SK-N-SH treated with all-trans-retinoic acid at 6 μM for 48 hours (cell line): Measurements from ENCODE around the gene PUM2.

Experiments used
- ATAC-seq: fragments of 200-7000 bp; cut with Tn5 transposase; 3 replicates; pipeline ENCODE4 v1.9.1; 2020; ENCODE audit warnings: mild to moderate bottlenecking, moderate library complexity
- ARNTL ChIP-seq: fragments of 450-650 bp; formaldehyde crosslinking; IDR thresholded peaks from 2 replicates; pipeline ENCODE4 v1.5.0; 2020; ENCODE audit warnings: low read depth, mild to moderate bottlenecking, moderate library complexity, borderline replicate concordance
- BACH2 ChIP-seq: fragments of 250-450 bp; sonication (Bioruptor Pico); IDR thresholded peaks from 2 replicates; pipeline ENCODE4 v1.9.0; 2021; ENCODE audit warnings: mild to moderate bottlenecking, borderline replicate concordance
- CSDC2 ChIP-seq: fragments of 250-450 bp; sonication (Bioruptor Pico); IDR thresholded peaks from 2 replicates; pipeline ENCODE4 v1.5.0; 2020; ENCODE audit warnings: mild to moderate bottlenecking, moderate library complexity
- ESRRG ChIP-seq: fragments of 250-450 bp; sonication (Bioruptor Pico); IDR thresholded peaks from 2 replicates; pipeline ENCODE4 v1.6.1; 2021; ENCODE audit warnings: mild to moderate bottlenecking
- GLIS3 ChIP-seq: fragments of 250-450 bp; sonication (Bioruptor Pico); IDR thresholded peaks from 2 replicates; pipeline ENCODE4 v1.5.0; 2020; ENCODE audit warnings: mild to moderate bottlenecking, moderate library complexity
- OSR1 ChIP-seq: fragments of 250-450 bp; sonication (Bioruptor Pico); IDR thresholded peaks from 2 replicates; pipeline ENCODE4 v1.8.0; 2022; ENCODE audit warnings: moderate library complexity, mild to moderate bottlenecking, inconsistent platforms
- PATZ1 ChIP-seq: fragments of 250-450 bp; sonication (Bioruptor Pico); IDR thresholded peaks from 2 replicates; pipeline ENCODE4 v1.8.0; 2020; ENCODE audit warnings: mild to moderate bottlenecking, moderate library complexity, borderline replicate concordance
- POU6F1 ChIP-seq: fragments of 250-450 bp; sonication (Bioruptor Pico); IDR thresholded peaks from 2 replicates; pipeline ENCODE4 v1.8.0; 2021; ENCODE audit warnings: low read depth, mild to moderate bottlenecking, moderate library complexity, borderline replicate concordance
- RARB ChIP-seq: fragments of 250-450 bp; sonication (Bioruptor Pico); IDR thresholded peaks from 2 replicates; pipeline ENCODE4 v1.8.0; 2021; ENCODE audit warnings: mild to moderate bottlenecking, moderate library complexity
- SNAI2 ChIP-seq: fragments of 250-450 bp; sonication (Bioruptor Pico); IDR thresholded peaks from 2 replicates; pipeline ENCODE4 v1.5.0; 2020; ENCODE audit warnings: mild to moderate bottlenecking, moderate library complexity
- TCF4 ChIP-seq: fragments of 250-450 bp; sonication (Bioruptor Pico); IDR thresholded peaks from 2 replicates; pipeline ENCODE4 v1.8.0; 2021; ENCODE audit warnings: mild to moderate bottlenecking, moderate library complexity, borderline replicate concordance
- TOX ChIP-seq: fragments of 250-450 bp; sonication (Bioruptor Pico); IDR thresholded peaks from 2 replicates; pipeline ENCODE4 v1.8.0; 2021; ENCODE audit warnings: mild to moderate bottlenecking, moderate library complexity, borderline replicate concordance
- TSHZ2 ChIP-seq: fragments of 250-450 bp; sonication (Bioruptor Pico); IDR thresholded peaks from 2 replicates; pipeline ENCODE4 v1.5.0; 2020; ENCODE audit warnings: mild to moderate bottlenecking, moderate library complexity
- ZC3H10 ChIP-seq: fragments of 250-450 bp; sonication (Bioruptor Pico); IDR thresholded peaks from 2 replicates; pipeline ENCODE4 v1.5.1; 2021; ENCODE audit warnings: mild to moderate bottlenecking, moderate library complexity
- ZFP3 ChIP-seq: fragments of 250-450 bp; sonication (Bioruptor Pico); IDR thresholded peaks from 2 replicates; pipeline ENCODE4 v1.5.0; 2020; ENCODE audit warnings: mild to moderate bottlenecking, moderate library complexity
- ZFP30 ChIP-seq: fragments of 450-650 bp; formaldehyde crosslinking; IDR thresholded peaks from 2 replicates; pipeline ENCODE4 v1.5.0; 2022; ENCODE audit warnings: mild to moderate bottlenecking, moderate library complexity
- ZNF565 ChIP-seq: fragments of 450-650 bp; formaldehyde crosslinking; conservative IDR thresholded peaks from 2 replicates; pipeline ENCODE4 v1.5.0; 2020; ENCODE audit warnings: low read depth, mild to moderate bottlenecking, moderate library complexity
- ZNF70 ChIP-seq: fragments of 450-650 bp; formaldehyde crosslinking; IDR thresholded peaks from 2 replicates; pipeline ENCODE4 v1.5.0; 2020; ENCODE audit warnings: mild to moderate bottlenecking, moderate library complexity
- ZNF8 ChIP-seq: fragments of 450-650 bp; formaldehyde crosslinking; IDR thresholded peaks from 2 replicates; pipeline ENCODE4 v1.5.0; 2020; ENCODE audit warnings: mild to moderate bottlenecking, moderate library complexity
- TF ChIP-seq, protein P1 (sequence below): fragments of 250-450 bp; sonication (Bioruptor Pico); IDR thresholded peaks from 2 replicates; pipeline ENCODE4 v1.5.1; 2020; ENCODE audit warnings: low read depth, mild to moderate bottlenecking, moderate library complexity
- TF ChIP-seq, protein P2 (sequence below): fragments of 250-450 bp; sonication (Bioruptor Pico); IDR thresholded peaks from 2 replicates; pipeline ENCODE4 v1.5.1; 2021; ENCODE audit warnings: mild to moderate bottlenecking, moderate library complexity

The PUM2 gene

DNA sequence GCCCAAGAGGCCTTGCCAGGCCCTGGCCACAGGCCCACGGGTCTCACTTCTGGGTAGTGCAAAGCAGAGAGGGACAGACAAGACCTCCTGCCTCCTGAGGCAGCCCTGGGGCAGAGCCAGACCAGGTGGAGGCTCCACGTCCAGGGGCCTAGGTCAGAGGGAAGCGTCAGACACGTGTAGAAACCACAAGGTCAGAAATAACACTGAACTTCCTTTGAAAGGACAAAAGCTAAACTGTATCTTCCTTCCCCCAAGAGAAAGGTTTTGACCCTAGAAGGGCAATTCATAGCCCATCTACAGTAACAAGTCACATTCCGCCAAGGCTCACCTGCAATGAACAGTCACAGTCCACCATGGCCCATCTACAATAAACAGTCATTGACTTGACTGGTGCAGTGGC lies 143.6 kb downstream of the PUM2 start:
- TF ChIP-seq ZFP3 (CRISPR knock-in tag): no peak
- TF ChIP-seq, protein P1, sequence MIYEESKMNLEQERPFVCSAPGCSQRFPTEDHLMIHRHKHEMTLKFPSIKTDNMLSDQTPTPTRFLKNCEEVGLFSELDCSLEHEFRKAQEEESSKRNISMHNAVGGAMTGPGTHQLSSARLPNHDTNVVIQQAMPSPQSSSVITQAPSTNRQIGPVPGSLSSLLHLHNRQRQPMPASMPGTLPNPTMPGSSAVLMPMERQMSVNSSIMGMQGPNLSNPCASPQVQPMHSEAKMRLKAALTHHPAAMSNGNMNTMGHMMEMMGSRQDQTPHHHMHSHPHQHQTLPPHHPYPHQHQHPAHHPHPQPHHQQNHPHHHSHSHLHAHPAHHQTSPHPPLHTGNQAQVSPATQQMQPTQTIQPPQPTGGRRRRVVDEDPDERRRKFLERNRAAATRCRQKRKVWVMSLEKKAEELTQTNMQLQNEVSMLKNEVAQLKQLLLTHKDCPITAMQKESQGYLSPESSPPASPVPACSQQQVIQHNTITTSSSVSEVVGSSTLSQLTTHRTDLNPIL (CRISPR knock-in tag): no peak
- no peak for ATAC-seq

DNA sequence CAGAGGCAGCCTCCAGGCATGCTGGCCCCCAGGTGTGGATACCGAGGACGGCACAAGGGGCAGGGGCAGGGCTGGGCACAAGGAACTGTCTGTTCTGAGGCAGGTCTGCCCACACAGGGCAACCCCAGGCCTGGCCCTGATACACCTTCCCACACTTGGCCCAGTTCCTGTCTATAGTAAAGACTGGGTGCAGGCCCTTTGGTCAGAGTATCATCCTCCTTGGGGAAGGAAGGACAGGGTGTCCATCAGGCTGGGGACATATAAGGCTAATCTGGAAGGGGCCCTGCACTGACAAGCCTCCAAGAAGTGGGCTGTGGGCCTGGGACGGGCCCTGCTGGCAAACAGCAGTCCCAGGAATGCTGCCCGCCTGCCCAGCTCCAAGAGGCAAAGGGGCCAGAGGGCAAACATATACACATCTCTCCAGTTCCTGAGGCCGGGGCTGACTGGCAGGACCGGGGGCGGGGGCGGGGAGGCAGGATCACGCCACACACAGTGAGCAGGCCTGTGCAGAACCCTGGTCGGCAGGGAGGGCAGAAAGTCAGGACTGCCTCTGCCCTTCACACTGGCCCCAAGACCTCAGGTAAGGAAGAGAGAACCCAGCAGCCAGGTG lies 144.6 kb downstream of the PUM2 start:
- TF ChIP-seq ZFP3 (CRISPR knock-in tag) (no peak), OSR1 (CRISPR knock-in tag) (no peak), TOX (no peak), TSHZ2 (CRISPR knock-in tag) (no peak), ZNF565 (CRISPR knock-in tag) (no peak), PATZ1 (no peak), ESRRG (CRISPR knock-in tag) (no peak), ZNF8 (CRISPR knock-in tag) (no peak), ZFP30 (CRISPR knock-in tag) (no peak), GLIS3 (CRISPR knock-in tag) (no peak), BACH2 (CRISPR knock-in tag) (no peak), ZC3H10 (CRISPR knock-in tag) (no peak)
- TF ChIP-seq, protein P1 (CRISPR knock-in tag): no peak
- ATAC-seq: peak; percentile 8; the same call in 1 of the 3 replicates

GRCh38 chr2:20205069-20205468 lies 145.6 kb downstream of the PUM2 start:
- TF ChIP-seq, protein P1 (CRISPR knock-in tag): no peak
- TF ChIP-seq POU6F1 (no peak), ZC3H10 (CRISPR knock-in tag) (no peak), ESRRG (CRISPR knock-in tag) (no peak), ZFP30 (CRISPR knock-in tag) (no peak), TOX (no peak), CSDC2 (CRISPR knock-in tag) (no peak), RARB (CRISPR knock-in tag) (no peak), SNAI2 (CRISPR knock-in tag) (no peak), TSHZ2 (CRISPR knock-in tag) (no peak), ZNF70 (no peak), ARNTL (CRISPR knock-in tag) (no peak), TCF4 (no peak)
- TF ChIP-seq, protein P2, sequence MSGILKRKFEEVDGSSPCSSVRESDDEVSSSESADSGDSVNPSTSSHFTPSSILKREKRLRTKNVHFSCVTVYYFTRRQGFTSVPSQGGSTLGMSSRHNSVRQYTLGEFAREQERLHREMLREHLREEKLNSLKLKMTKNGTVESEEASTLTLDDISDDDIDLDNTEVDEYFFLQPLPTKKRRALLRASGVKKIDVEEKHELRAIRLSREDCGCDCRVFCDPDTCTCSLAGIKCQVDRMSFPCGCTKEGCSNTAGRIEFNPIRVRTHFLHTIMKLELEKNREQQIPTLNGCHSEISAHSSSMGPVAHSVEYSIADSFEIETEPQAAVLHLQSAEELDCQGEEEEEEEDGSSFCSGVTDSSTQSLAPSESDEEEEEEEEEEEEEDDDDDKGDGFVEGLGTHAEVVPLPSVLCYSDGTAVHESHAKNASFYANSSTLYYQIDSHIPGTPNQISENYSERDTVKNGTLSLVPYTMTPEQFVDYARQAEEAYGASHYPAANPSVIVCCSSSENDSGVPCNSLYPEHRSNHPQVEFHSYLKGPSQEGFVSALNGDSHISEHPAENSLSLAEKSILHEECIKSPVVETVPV (CRISPR knock-in tag): no peak
- ATAC-seq: no peak
